ENCODE data around the gene TCAIM. TPM values are rescaled to one million over a fixed set of nuclear protein-coding genes. Genes with fewer than 3 reads are reported as not detected.

TCAIM gene
- total and polyA plus RNA-seq, 2 of the 4 experiments (the other 2 are of a cell fraction): 11.0 to 21.5 TPM

DNA sequence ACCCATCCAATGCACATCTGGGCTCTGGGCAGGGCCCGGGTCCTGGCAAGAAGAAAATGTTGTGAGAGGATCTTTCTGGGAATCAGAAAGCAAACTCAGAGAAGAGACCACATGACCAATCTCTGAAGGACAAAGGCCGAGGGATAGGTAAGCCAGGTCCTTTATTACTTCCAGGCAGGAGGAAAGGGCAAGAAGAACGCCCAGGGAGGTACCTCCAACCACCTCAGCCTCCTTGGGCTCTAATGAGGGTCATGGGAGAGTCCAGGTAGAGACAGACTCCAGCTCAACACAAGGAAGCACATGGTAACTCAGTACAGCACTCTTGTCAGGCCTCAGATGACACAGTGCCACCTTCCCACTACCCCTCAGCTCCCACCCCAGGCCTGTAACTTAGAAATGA, 112.9 kb downstream of the TCAIM start:
- Histone ChIP-seq H3K14ac (replicated peaks; ENCODE audit: low read depth, low read length) (no peak overlapping the region), H3K56ac (ENCODE audit: extremely low read depth, insufficient read depth, low read length) (no peak overlapping the region), H2BK120ac (ENCODE audit: low read depth, low read length) (no peak overlapping the region), H4K5ac (ENCODE audit: low read depth, low read length) (no peak overlapping the region), H3K36me3 (ENCODE audit: control insufficient read depth, insufficient read depth, low read length) (peaks cover 75% of the 10 kb centered on the region), H3K79me1 (ENCODE audit: low read depth in 1 of 2, low read length in 2 of 2) (peaks cover 6 to 9% of the 10 kb centered on the region in 2 experiments; a peak in 1 of 4 replicates), H3K4me2 (ENCODE audit: low read depth, low read length) (no peak overlapping the region), H2BK20ac (ENCODE audit: low read depth, low read length) (no peak overlapping the region), H3K23ac (ENCODE audit: low read depth, low read length) (no peak overlapping the region), H2AK5ac (ENCODE audit: low read depth, low read length) (no peak overlapping the region), H2AK9ac (replicated peaks; ENCODE audit: low read depth, low read length, poor library complexity) (no peak overlapping the region), H4K20me1 (ENCODE audit: insufficient read depth, low read length) (no peaks in the 10 kb centered on the region), H2BK15ac (ENCODE audit: low read depth, low read length) (no peak overlapping the region), H3K9me1 (ENCODE audit: insufficient read depth, low read length) (no peaks in the 10 kb centered on the region), H3K4ac (ENCODE audit: low read depth, low read length) (no peak overlapping the region), H3K27me3 (ENCODE audit: control insufficient read depth, insufficient read depth, low read length) (no peaks in the 10 kb centered on the region), H3K9me3 (ENCODE audit: control insufficient read depth, insufficient read depth, low read length) (peaks cover 19% of the 10 kb centered on the region), H2BK5ac (ENCODE audit: low read depth, low read length, poor library complexity, severe bottlenecking) (no peak overlapping the region), H3K9ac (ENCODE audit: low read depth, low read length) (no peak overlapping the region), H3K27ac (ENCODE audit: insufficient read depth, low read length) (no peak overlapping the region), H4K8ac (ENCODE audit: low read depth in 2 of 2, low read length in 2 of 2) (no peak overlapping the region), H2AFZ (replicated peaks; ENCODE audit: low read length, poor library complexity) (no peak overlapping the region), H3K18ac (ENCODE audit: low read depth, low read length) (no peak overlapping the region), H3K4me3 (ENCODE audit: insufficient read depth, low read depth, low read length) (no peak overlapping the region), H4K91ac (ENCODE audit: insufficient read depth, low read depth, low read length) (no peak overlapping the region), H3K4me1 (ENCODE audit: control insufficient read depth, insufficient read depth, low read length) (no peaks in the 10 kb centered on the region)
- TF ChIP-seq MAFK (IDR thresholded peaks at IDR 0.05; ENCODE audit: low read depth, low read length) (no peak), POLR2A (IDR thresholded peaks at IDR 0.05; ENCODE audit: low read depth, low read length) (no peak), CEBPB (IDR thresholded peaks at IDR 0.05; ENCODE audit: low read depth, low read length) (no peak), CHD1 (IDR thresholded peaks at IDR 0.05; ENCODE audit: low read depth, low read length) (no peak), BHLHE40 (IDR thresholded peaks at IDR 0.05; ENCODE audit: low read depth, low read length) (no peak), MXI1 (IDR thresholded peaks at IDR 0.05; ENCODE audit: borderline replicate concordance, low read depth, low read length) (no peak), MAZ (IDR thresholded peaks at IDR 0.05; ENCODE audit: borderline replicate concordance, low read depth, low read length) (no peak), RCOR1 (IDR thresholded peaks at IDR 0.05; ENCODE audit: insufficient replicate concordance, low read length) (no peak), FOS (IDR thresholded peaks at IDR 0.05; ENCODE audit: low read depth, low read length) (no peak), RAD21 (IDR thresholded peaks at IDR 0.05; ENCODE audit: low read length) (no peak), NFE2L2 (IDR thresholded peaks at IDR 0.05; ENCODE audit: low read depth, low read length) (no peak), RFX5 (IDR thresholded peaks at IDR 0.05; ENCODE audit: low read depth, low read length) (no peak), SMC3 (IDR thresholded peaks at IDR 0.05; ENCODE audit: low read depth, low read length) (no peak)
- TF ChIP-seq, protein P1, sequence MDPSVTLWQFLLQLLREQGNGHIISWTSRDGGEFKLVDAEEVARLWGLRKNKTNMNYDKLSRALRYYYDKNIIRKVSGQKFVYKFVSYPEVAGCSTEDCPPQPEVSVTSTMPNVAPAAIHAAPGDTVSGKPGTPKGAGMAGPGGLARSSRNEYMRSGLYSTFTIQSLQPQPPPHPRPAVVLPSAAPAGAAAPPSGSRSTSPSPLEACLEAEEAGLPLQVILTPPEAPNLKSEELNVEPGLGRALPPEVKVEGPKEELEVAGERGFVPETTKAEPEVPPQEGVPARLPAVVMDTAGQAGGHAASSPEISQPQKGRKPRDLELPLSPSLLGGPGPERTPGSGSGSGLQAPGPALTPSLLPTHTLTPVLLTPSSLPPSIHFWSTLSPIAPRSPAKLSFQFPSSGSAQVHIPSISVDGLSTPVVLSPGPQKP (IDR thresholded peaks at IDR 0.05; ENCODE audit: borderline replicate concordance, low read depth, low read length): no peak
- TF ChIP-seq, protein P2, sequence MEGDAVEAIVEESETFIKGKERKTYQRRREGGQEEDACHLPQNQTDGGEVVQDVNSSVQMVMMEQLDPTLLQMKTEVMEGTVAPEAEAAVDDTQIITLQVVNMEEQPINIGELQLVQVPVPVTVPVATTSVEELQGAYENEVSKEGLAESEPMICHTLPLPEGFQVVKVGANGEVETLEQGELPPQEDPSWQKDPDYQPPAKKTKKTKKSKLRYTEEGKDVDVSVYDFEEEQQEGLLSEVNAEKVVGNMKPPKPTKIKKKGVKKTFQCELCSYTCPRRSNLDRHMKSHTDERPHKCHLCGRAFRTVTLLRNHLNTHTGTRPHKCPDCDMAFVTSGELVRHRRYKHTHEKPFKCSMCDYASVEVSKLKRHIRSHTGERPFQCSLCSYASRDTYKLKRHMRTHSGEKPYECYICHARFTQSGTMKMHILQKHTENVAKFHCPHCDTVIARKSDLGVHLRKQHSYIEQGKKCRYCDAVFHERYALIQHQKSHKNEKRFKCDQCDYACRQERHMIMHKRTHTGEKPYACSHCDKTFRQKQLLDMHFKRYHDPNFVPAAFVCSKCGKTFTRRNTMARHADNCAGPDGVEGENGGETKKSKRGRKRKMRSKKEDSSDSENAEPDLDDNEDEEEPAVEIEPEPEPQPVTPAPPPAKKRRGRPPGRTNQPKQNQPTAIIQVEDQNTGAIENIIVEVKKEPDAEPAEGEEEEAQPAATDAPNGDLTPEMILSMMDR (conservative IDR thresholded peaks at IDR 0.05; ENCODE audit: low read depth, low read length): no peak
- TF ChIP-seq, protein P3, sequence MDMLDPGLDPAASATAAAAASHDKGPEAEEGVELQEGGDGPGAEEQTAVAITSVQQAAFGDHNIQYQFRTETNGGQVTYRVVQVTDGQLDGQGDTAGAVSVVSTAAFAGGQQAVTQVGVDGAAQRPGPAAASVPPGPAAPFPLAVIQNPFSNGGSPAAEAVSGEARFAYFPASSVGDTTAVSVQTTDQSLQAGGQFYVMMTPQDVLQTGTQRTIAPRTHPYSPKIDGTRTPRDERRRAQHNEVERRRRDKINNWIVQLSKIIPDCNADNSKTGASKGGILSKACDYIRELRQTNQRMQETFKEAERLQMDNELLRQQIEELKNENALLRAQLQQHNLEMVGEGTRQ (IDR thresholded peaks at IDR 0.05; ENCODE audit: low read depth, low read length): no peak
- in situ Hi-C loops (cut with MboI; ENCODE audit: low sequenced_read_pairs) (no loop called here), intact Hi-C loops (cut with micrococcal nuclease) (no loop called here), dilution Hi-C loops (cut with HindIII; ENCODE audit: low sequenced_read_pairs, unreplicated experiment) (no loop called here)
- no TSS peak for BruUV-seq (replicated peaks)
- ChIA-PET CTCF (no interaction called here), POLR2A (ENCODE audit: unreplicated experiment) (no interaction called here)
- DNase-seq (no peak), ATAC-seq (ENCODE audit: low read depth) (no peak)
- no CpG with 5 or more reads among the region's 3 CpGs for WGBS, 2 experiments (ENCODE audit: extremely low coverage in 2 of 2, insufficient read length in 1 of 2)
